Right lung (tissue), 5 donors: ENCODE data around the gene VAT1L. TPM values are rescaled to one million over a fixed set of nuclear protein-coding genes. Genes with fewer than 3 reads are reported as not detected.
A peak's percentile ranks its signal among the peaks of the same experiment; 100 is the strongest.

ENCODE experiments used
- DNase-seq, 2 donors: peaks; one replicate each; pipeline ENCODE4 v3.0.0-alpha.2; 2013
- polyA plus RNA-seq, 5 donors: library from polyadenylated mRNA; unstranded; fragments of 120-200 nt; gene quantifications; one replicate each; pipeline versions ENCODE4 v1.2.1 to v1.2.3, GENCODE V29; 2013; ENCODE audit warnings: inconsistent platforms in 1 of 5, low replicate concordance in 1 of 5; ENCODE audit not compliant: insufficient read length in 5 of 5, insufficient read depth in 1 of 5

The VAT1L gene
- polyA plus RNA-seq, 5 donors: 5.4 to 10.2 (median 7.4) TPM

- DNase-seq: no peak
Observed at GRCh38 chr16:77868052-77868451, 79.7 kb downstream of the VAT1L start.

DNA sequence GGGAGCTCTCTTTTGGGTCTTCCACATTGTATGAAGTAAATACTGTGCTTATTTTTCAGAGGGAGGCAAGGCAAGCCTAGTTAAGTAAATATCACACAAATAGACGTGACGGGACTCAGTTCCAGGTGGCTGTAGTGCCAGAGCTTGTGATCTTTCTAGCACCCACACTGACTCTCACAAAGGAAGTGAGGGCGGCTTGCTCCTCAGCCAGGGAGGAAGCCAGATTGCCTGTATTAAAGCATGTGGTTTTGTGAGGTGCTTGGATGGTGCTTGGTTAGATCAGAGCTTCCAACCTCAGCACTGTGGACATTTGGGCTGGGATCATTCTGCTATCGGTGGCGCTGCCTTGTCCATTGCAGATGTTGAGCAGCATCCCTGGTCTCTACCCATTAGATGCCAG lies 80.1 kb downstream of the VAT1L start:
- no peak for DNase-seq

GRCh38 chr16:77869997-77870813 lies 81.8 kb downstream of the VAT1L start:
- DNase-seq: peak; percentile 27 to 35

DNA sequence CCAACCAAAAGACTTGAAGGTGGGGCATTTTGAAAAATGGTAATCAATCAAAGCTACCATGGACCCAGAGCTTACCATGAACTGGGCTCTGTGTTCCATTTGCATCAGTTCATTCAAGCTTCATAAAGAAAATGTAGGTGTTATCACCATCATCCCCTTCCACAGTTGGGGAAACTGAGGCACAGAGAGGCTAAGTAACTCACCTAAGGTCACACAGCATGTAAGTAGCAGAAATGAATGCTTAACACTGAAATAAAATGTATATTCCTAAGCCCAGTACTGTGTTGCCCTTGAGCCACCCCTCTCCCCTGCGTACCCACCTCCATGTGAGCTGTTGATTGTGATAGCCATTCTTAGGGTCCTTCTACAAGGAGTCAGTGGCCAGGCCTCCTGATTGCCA lies 83.6 kb downstream of the VAT1L start:
- no peak for DNase-seq

GRCh38 chr16:77873066-77873465 lies 84.7 kb downstream of the VAT1L start:
- DNase-seq: no peak

DNA sequence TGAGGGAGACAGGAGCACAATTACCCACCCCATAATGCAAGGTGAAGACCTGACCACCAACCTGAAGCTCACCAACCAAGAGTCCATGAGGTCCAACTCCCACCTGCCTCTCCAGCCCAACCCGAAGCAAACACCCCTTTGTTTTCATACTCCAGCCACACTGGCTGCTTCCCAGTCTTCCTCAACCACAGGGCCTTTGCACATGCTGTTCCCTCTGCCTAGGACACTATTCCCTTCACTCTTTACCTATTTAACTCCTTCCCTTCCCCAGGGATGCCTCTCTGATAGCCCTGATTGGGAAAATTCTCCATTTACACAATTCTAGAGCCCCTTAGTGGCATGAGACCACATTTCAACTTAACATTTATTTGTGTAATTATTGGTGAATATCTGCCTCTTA lies 86.0 kb downstream of the VAT1L start:
- DNase-seq: no peak

GRCh38 chr16:77876776-77877175 lies 88.4 kb downstream of the VAT1L start:
- no peak for DNase-seq

DNA sequence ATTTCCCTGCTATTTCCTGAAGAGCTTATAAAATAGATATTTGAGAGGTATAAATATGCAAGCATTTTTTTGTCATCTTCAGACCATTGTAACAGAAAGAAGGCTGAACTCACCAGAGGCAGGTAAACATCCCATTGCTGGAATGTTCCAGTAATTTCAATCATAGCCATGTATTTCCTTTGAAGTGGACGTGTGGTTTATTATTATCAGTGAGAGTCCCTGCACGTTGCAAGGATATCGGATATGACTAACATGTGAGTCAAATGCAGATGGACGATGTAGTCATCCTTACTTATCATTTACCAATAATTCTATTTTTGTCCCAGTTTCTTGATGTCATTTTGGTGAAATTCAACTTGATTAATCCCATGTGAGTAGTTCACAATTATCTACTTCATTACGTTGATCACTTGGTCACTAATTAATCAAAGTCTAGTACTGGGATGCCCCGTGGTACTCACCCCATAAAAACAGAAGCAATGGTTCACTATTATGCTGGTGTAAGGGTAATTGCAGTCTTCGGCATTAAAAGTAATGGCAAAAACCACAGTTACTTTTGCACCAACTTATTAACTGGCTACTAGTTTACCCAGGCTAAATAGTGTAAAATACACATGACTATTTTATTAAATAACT lies 89.5 kb downstream of the VAT1L start:
- no peak for DNase-seq

- DNase-seq: no peak
Observed at GRCh38 chr16:77881355-77882030, 93.1 kb downstream of the VAT1L start.

- DNase-seq: no peak
Observed at GRCh38 chr16:77882358-77882757, 94.0 kb downstream of the VAT1L start.

DNA sequence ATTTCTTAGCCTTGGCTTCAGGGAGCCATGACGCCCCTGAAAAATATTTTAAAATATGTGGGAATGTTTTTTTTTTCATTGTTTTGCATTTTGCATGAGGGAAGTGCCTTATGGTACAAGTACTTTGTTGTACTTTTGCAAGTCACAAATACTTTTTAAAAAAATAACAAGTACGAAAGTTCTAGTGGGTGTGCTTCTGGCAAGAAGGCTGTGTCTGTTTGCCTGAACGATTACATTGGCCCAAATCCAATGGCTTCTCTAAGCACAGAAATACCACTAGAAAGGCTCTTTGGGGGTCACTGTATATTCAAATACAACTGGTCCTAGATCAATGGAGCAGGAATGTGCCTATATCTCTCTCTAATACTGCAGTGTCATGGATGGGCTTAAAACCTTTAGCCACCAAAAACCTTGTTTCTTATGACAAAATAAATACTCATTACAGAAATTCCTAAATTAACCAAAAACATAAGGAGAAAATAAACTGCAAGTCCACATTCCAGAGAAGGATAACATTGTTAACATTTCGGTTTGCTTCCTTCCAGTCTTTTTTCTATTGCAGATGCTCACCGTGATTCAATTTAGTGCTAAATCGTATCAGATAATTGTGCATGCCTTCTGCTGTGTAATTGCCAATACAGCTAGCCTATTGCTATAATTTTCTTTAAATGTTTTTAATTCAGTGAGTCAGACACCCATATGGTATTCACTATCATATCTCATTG lies 97.4 kb downstream of the VAT1L start:
- DNase-seq: no peak

GRCh38 chr16:77888871-77889270 lies 100.5 kb downstream of the VAT1L start:
- no peak for DNase-seq

- DNase-seq: no peak
Observed at GRCh38 chr16:77890075-77890474, 101.7 kb downstream of the VAT1L start.

DNA sequence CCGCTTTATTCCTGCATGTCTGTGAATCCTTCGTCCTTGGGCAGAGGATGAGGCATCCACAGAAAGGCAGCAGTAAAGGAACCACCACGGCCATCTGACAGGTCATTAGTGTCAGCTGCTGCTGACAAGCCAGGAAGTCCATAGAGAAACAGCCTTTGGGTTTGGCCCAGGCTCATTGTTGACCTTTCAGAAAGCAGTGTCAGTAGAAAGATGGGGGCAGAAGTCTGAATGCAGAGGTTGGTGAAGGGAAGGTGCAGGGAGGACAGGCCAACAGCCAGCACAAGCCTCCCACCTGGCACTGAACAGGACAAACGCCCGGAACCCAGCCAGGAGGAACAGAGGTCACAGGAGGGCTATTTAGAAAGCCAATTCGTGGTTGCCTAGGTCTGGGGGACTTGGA lies 105.8 kb downstream of the VAT1L start:
- no peak for DNase-seq

- no peak for DNase-seq
Observed at GRCh38 chr16:77895962-77896361, 107.6 kb downstream of the VAT1L start.

DNA sequence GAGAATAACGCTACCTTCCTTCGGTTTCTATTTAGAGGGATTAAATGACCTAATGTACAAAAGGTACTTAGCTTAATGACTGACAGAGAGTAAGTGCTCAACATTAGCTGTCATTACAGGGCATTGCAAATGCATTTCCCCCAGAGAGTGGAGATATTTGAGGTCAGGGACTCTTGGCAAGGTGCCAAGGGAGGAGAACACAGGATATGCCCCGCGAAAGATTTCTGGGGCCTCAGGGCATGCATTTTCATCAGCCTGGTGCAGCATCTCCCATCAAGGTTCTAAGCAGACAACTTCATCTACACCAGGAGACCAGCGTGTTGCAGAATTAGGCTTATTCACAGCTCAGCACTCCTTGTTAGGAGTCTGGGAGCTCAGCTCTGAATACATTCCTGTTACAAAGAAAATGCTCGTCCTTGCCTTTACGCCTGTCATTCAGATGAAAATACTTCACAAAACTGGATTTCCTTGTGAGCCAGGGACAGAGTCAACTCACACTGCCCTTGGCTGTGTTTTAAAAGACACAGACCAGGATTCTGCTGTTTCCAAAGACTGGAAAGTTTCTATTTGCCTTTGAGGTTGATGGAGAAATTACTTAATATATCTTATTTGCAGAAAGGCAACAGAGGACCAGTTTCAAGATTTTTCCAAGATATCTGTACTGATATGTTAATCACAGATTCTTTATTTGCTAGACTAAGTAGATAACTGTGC lies 108.2 kb downstream of the VAT1L start:
- DNase-seq: no peak

DNA sequence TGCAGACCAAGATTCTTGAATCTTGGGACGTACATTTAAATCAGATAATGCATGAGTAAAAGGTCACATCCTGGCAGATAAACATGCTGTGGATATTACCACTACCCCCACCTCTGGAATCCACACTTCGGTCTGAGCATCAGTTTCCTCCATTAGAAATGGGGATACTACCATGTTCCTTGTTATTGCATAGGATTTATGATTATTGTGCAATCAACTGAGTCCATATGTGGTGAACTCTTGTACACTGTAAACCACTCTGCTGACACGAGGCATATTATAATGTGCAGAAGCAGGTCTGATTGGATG lies 108.7 kb downstream of the VAT1L start:
- DNase-seq: no peak

- no peak for DNase-seq
Observed at GRCh38 chr16:77897831-77898605, 109.7 kb downstream of the VAT1L start.

DNA sequence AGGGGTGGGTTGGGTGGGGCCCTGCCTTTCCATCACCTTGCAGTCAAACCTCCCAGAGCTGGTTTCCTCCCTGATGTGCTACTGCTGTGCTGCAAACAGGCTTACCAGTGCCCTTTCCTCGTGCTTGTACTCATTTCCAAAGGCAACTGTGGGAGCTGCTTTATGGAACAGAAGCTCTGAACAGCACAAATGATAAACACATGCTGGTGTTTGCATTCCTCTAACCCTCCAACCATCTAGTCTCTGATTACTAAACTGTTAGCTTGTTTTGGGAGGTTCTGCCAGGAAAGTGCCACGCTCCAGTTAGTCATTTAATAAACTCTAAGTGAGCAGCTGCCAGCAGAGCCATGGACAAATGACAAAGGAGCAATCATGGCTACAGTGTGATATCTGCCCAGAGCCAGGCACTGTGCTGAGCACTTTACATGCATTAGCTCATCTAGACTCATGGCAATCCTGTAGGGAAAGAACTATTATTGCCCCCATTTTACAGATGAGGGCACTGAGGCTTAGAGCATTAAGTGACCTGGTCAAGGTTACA lies 110.4 kb downstream of the VAT1L start:
- no peak for DNase-seq

DNA sequence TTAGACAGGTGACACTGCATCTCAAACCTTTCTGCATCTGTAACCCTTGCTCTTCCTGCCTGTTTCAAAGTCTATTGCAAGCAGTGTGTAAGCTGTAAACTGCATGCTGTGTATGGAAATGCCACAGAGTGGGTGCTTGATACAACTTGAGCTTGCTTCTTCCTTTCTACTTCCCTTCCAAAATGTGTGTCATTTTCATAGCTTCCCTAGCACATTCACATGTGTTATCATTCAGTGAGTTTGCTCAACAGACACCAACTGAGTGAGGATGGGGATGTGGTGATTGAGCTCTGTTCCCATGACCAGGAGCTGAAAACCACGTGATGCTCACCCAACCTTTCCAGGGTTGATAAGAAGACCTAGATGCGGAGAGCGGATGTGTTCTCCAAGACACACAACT lies 111.1 kb downstream of the VAT1L start:
- DNase-seq: no peak
